PFSK-1 (cell line): ENCODE results near the gene RAB3IL1.

Source experiments
- FOXP2 ChIP-seq: optimal IDR thresholded peaks from 2 replicates; pipeline ENCODE3; 2011; ENCODE audit warnings: borderline replicate concordance, control low read depth, inconsistent platforms; ENCODE audit not compliant: insufficient read depth; ENCODE audit errors: extremely low read length, extremely low read depth
- POLR2AphosphoS5 ChIP-seq: IDR thresholded peaks from 2 replicates; pipeline ENCODE4 v1.6.1; 2012; ENCODE audit warnings: low read depth, mild to moderate bottlenecking, control low read depth, low read length, moderate library complexity
- SIN3A ChIP-seq: IDR thresholded peaks from 2 replicates; pipeline ENCODE4 v1.6.1; 2012; ENCODE audit warnings: mild to moderate bottlenecking, low read length, moderate library complexity, borderline replicate concordance; ENCODE audit not compliant: insufficient read depth
- TAF1 ChIP-seq: IDR thresholded peaks from 2 replicates; pipeline ENCODE4 v1.6.1; 2012; ENCODE audit warnings: low read length, control low read depth, borderline replicate concordance; ENCODE audit not compliant: insufficient read depth
- TF ChIP-seq, protein P1 (sequence below), 2 experiments: IDR thresholded peaks; 2 replicates each; pipeline versions ENCODE4 v1.6.1 to v1.8.0; 2011 to 2012; ENCODE audit warnings: low read depth in 2 of 2, low read length in 2 of 2, control low read depth in 1 of 2, inconsistent platforms in 1 of 2, mild to moderate bottlenecking in 1 of 2, moderate library complexity in 1 of 2; ENCODE audit not compliant: insufficient read depth in 1 of 2

The RAB3IL1 gene

DNA sequence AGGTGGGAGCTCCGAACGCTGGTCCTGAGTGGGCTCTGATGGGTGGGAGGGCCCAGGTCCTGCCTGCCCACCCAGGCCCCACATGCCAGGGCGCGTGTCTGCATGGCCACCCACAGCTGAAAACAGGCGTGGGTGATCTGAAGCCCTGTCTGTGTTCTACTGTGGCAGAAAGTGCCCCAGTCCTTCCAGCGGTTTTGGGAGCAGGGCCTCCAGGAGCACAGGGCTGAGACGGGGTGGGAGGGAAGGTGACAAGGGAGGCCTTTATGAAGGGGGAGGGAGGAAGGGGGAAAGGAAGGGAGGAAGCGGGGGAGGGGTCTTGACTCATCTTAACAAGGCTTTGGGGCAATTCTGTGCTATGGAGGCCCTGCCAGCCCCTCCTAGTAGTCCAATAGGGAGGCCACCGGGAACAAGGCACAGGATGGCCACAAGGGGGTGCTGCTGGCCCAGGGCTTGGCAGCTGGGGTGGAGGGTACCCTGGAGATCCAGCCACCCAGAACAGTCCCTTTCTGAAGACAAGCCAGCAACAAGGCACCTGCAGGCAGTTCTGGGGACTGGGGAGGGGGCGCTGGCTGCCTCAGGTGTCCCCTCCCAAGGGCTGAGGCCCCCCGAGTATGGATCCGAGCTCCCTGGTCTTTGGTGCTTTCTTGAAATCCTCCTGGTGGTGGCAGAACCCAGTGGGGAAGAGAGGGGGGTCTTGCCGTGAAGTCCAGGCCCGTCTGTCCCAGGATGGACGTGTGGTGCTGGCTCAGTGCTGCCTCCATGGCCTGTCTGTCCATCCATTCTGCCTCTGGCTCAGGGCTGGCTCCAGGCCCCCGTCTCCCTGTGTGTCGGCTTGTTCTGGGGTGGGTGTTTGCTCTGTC, 19.7 kb downstream of the RAB3IL1 start:
- TF ChIP-seq, protein P1, sequence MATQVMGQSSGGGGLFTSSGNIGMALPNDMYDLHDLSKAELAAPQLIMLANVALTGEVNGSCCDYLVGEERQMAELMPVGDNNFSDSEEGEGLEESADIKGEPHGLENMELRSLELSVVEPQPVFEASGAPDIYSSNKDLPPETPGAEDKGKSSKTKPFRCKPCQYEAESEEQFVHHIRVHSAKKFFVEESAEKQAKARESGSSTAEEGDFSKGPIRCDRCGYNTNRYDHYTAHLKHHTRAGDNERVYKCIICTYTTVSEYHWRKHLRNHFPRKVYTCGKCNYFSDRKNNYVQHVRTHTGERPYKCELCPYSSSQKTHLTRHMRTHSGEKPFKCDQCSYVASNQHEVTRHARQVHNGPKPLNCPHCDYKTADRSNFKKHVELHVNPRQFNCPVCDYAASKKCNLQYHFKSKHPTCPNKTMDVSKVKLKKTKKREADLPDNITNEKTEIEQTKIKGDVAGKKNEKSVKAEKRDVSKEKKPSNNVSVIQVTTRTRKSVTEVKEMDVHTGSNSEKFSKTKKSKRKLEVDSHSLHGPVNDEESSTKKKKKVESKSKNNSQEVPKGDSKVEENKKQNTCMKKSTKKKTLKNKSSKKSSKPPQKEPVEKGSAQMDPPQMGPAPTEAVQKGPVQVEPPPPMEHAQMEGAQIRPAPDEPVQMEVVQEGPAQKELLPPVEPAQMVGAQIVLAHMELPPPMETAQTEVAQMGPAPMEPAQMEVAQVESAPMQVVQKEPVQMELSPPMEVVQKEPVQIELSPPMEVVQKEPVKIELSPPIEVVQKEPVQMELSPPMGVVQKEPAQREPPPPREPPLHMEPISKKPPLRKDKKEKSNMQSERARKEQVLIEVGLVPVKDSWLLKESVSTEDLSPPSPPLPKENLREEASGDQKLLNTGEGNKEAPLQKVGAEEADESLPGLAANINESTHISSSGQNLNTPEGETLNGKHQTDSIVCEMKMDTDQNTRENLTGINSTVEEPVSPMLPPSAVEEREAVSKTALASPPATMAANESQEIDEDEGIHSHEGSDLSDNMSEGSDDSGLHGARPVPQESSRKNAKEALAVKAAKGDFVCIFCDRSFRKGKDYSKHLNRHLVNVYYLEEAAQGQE (IDR thresholded peaks at IDR 0.05; ENCODE audit: insufficient read depth in 1 of 2, low read depth in 2 of 2, low read length in 2 of 2) = no peak
- TF ChIP-seq SIN3A = no peak
- TF ChIP-seq TAF1 = no peak
- TF ChIP-seq FOXP2 = no peak
- TF ChIP-seq POLR2AphosphoS5 = no peak

DNA sequence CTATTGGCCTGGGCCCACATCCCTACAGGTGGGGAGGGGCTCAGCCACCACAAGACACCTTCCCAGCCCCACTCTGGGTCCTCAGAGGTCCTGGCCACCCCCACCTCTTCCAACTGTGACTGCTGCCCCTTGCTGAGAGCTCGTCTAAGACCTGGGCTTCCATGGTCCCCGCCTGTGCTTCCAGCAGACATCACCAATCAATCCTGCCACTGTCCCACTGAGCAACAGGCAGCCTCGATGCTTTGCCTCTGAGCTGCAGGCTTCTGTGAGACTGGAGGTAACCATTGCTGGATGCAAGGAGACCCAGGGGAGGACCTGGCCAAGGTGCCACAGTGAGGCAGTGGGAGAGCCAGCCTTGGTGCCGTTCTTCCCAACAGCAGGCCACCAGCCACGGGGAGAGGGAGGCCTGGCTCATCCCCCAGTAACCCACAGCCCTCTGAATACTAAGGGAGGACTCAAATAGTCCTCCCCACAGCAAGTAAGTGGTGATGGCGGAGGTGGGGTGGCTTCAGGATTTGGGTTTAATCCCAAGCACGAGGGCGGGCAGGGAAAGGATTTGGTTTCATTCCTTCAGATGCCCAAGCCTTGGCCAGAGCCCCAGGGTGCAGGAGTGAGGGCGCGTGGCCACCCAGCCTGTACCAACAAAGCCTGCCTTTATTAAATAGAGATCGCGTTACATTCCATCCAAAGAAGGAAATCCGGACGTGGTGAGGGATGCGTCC, 20.5 kb downstream of the RAB3IL1 start:
- no peak for TF ChIP-seq FOXP2
- TF ChIP-seq SIN3A = no peak
- TF ChIP-seq POLR2AphosphoS5 = no peak
- TF ChIP-seq TAF1 = no peak
- TF ChIP-seq, protein P1 (IDR thresholded peaks at IDR 0.05; ENCODE audit: insufficient read depth in 1 of 2, low read depth in 2 of 2, low read length in 2 of 2) = no peak

DNA sequence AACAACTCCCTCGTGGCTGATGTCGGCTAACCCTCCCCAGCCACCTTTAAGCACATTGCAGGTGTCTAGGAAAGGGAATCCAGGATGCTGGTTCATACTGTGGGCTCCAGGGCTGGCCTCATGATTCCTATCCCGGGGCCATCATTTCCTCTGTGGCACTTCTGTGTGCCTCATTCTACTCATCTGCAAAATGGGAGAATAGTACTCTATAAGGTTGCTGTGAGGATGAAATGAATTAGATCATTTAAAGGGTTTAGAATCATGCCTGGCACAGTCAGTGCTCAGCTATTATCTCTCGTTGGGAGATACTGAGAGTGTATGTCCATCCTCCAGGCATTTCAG, 21.7 kb downstream of the RAB3IL1 start:
- no peak for TF ChIP-seq FOXP2
- TF ChIP-seq SIN3A = no peak
- TF ChIP-seq, protein P1 (IDR thresholded peaks at IDR 0.05; ENCODE audit: insufficient read depth in 1 of 2, low read depth in 2 of 2, low read length in 2 of 2) = no peak
- TF ChIP-seq POLR2AphosphoS5 = no peak
- no peak for TF ChIP-seq TAF1

DNA sequence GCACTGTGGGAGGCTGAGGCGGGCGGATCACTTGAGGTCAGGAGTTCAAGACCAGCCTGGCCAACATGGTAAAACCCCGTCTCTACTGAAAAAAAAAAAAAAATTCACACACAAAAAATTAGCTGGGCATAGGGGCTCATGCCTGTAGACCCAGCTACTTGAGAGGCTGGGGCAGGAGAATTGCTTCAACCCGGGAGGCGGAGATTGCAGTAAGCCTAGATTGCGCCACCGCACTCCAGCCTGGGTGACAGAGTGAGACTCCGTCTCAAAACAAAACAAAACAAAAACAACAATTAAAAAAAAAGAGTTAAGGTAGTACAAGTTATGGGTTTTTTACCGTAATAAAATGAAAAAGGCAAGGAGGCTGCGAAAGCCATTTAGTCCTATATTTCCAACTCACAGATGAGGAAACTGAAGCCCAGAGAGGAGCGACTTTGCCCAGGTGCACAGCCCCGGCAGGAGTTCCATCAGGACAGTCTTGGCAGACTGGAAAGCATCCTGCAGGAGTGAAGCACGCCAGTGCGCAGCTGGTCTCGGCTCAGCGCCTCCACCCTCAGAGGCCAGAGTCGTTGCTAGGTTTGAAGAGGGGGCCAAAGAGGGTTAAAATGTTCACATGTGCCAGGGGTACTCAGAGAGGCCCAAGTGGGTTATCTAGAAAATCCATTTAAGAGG, 22.2 kb downstream of the RAB3IL1 start:
- TF ChIP-seq FOXP2 (no peak), POLR2AphosphoS5 (no peak), TAF1 (no peak), SIN3A (no peak)
- TF ChIP-seq, protein P1 (IDR thresholded peaks at IDR 0.05; ENCODE audit: insufficient read depth in 1 of 2, low read depth in 2 of 2, low read length in 2 of 2) = no peak
